HCT116 (cell line): ENCODE results near the gene BRK1. TPM values are rescaled to one million over a fixed set of nuclear protein-coding genes. Genes with fewer than 3 reads are reported as not detected.

Experiments
- ATAC-seq: fragments of 200-7000 bp; cut with Tn5 transposase; 2 replicates; pipeline ENCODE4 v1.9.1; 2020; ENCODE audit warnings: mild to moderate bottlenecking, moderate library complexity
- BruUV-seq: library from RNA; stranded (reverse); fragments of 400-500 nt; replicated peaks from 2 replicates; lab custom pipeline; 2021; lab: Mats Ljungman, UMichigan
- CTCF ChIA-PET: fragments of 300-600 bp; sonication (Branson Sonifier 250); formaldehyde crosslinking; loops from one replicate; lab custom pipeline; 2021; ENCODE audit warnings: antibody characterized with exemption; lab: Charles Lee
- POLR2A ChIA-PET: fragments of 300-600, 350-600 bp; sonication (Branson Sonifier 250); formaldehyde crosslinking; loops from one replicate; lab custom pipeline; 2021; ENCODE audit warnings: antibody characterized with exemption; lab: Charles Lee
- RAD21 ChIA-PET, 2 experiments: fragments of 300-600 bp; sonication (Branson Sonifier 250); formaldehyde crosslinking; loops; one replicate each; lab custom pipeline; 2023; ENCODE audit warnings: low total read pairs in 2 of 2; ENCODE audit not compliant: uncharacterized antibody in 2 of 2, unreplicated experiment in 2 of 2, low non-redundant PET in 1 of 2; lab: Charles Lee
- DNase-seq: peaks from one replicate; pipeline ENCODE4 v3.0.0-alpha.2; 2010; ENCODE audit warnings: low read depth, low spot score
- H2AFZ ChIP-seq: fragments of 200-600 bp; shearing (Covaris generic), sonication (generic); 2 replicates; pipeline ENCODE4 v1.6.1; 2017; ENCODE audit warnings: low read depth, mixed run types, mixed read lengths, antibody characterized with exemption, low read length; ENCODE audit not compliant: poor library complexity, severe bottlenecking
- H3K27ac ChIP-seq: 2 replicates; pipeline ENCODE4 v1.5.1; 2012; ENCODE audit warnings: low read depth, low read length
- H3K27me3 ChIP-seq: fragments of 200-600 bp; sonication (generic); 2 replicates; pipeline ENCODE4 v1.6.1; 2016; ENCODE audit warnings: mixed run types, low read length, mixed read lengths; ENCODE audit not compliant: insufficient read depth
- H3K36me3 ChIP-seq, 2 experiments: fragments of 200-500 bp in 1 of 2; fragments of 200-600 bp in 1 of 2; sonication (Bioruptor generic) in 1 of 2; sonication (generic) in 1 of 2; 2 replicates each; pipeline versions ENCODE4 v1.5.1 to v1.6.1; 2014 to 2016; ENCODE audit warnings: low read length in 2 of 2, inconsistent platforms in 1 of 2, mixed read lengths in 1 of 2, mixed run types in 1 of 2; ENCODE audit not compliant: insufficient read depth in 2 of 2, control insufficient read depth in 1 of 2
- H3K4me1 ChIP-seq, 2 experiments: fragments of 200-600 bp in 1 of 2; sonication (generic) in 1 of 2; 2 replicates each; pipeline versions ENCODE4 v1.5.1 to v1.6.1; 2012 to 2017; ENCODE audit warnings: low read length in 2 of 2, inconsistent platforms in 1 of 2, mild to moderate bottlenecking in 1 of 2, mixed read lengths in 1 of 2, mixed run types in 1 of 2, moderate library complexity in 1 of 2; ENCODE audit not compliant: insufficient read depth in 2 of 2, control insufficient read depth in 1 of 2
- H3K4me2 ChIP-seq: fragments of 200-600 bp; sonication (generic); 2 replicates; pipeline ENCODE4 v1.6.1; 2017; ENCODE audit warnings: mixed run types, low read length, mixed read lengths
- H3K4me3 ChIP-seq, 2 experiments: fragments of 200-600 bp in 1 of 2; sonication (generic) in 1 of 2; replicated peaks in 1 of 2; 2 replicates each; pipeline ENCODE4 v1.5.1; 2011 to 2016; ENCODE audit warnings: low read length in 2 of 2, control low read depth in 1 of 2, low read depth in 1 of 2, mild to moderate bottlenecking in 1 of 2, mixed read lengths in 1 of 2, mixed run types in 1 of 2
- H3K79me2 ChIP-seq: fragments of 200-600 bp; sonication (generic); 2 replicates; pipeline ENCODE4 v1.6.1; 2017; ENCODE audit warnings: mild to moderate bottlenecking, mixed run types, low read length, moderate library complexity, mixed read lengths; ENCODE audit not compliant: insufficient read depth
- H3K9ac ChIP-seq: fragments of 200-600 bp; sonication (generic); 2 replicates; pipeline ENCODE4 v1.6.1; 2016; ENCODE audit warnings: low read length, mixed read lengths
- H3K9me2 ChIP-seq: fragments of 200-600 bp; sonication (generic), shearing (Covaris generic); 2 replicates; pipeline ENCODE4 v1.6.1; 2017; ENCODE audit warnings: mixed run types, mild to moderate bottlenecking, moderate library complexity; ENCODE audit not compliant: insufficient read depth
- H3K9me3 ChIP-seq, 2 experiments: fragments of 200-500 bp in 1 of 2; fragments of 200-600 bp in 1 of 2; sonication (Bioruptor generic) in 1 of 2; sonication (generic) in 1 of 2; 2 replicates each; pipeline ENCODE4 v1.6.1; 2014 to 2017; ENCODE audit warnings: low read length in 2 of 2, mixed read lengths in 2 of 2, inconsistent platforms in 1 of 2, low read depth in 1 of 2, mild to moderate bottlenecking in 1 of 2, mixed run types in 1 of 2, moderate library complexity in 1 of 2; ENCODE audit not compliant: control insufficient read depth in 1 of 2, insufficient read depth in 1 of 2
- H4K20me1 ChIP-seq: fragments of 200-600 bp; sonication (generic), shearing (Covaris generic); 2 replicates; pipeline ENCODE4 v1.6.1; 2017; ENCODE audit warnings: mixed run types, mild to moderate bottlenecking, moderate library complexity; ENCODE audit not compliant: insufficient read depth
- CBX3 ChIP-seq: IDR thresholded peaks from 2 replicates; pipeline ENCODE4 v1.6.1; 2012; ENCODE audit warnings: low read depth
- EGR1 ChIP-seq: IDR thresholded peaks from 2 replicates; pipeline ENCODE4 v1.6.1; 2012; ENCODE audit warnings: low read depth
- EZH2phosphoT487 ChIP-seq: fragments of 200-600 bp; IDR thresholded peaks from 2 replicates; pipeline ENCODE4 v1.6.1; 2018; ENCODE audit warnings: antibody characterized with exemption, borderline replicate concordance
- RAD21 ChIP-seq: IDR thresholded peaks from 2 replicates; pipeline ENCODE4 v1.6.1; 2012; ENCODE audit warnings: low read depth, mild to moderate bottlenecking
- SIN3A ChIP-seq: IDR thresholded peaks from 2 replicates; pipeline ENCODE4 v1.6.1; 2012; ENCODE audit warnings: low read depth
- SRF ChIP-seq: IDR thresholded peaks from 2 replicates; pipeline ENCODE4 v1.6.1; 2012; ENCODE audit warnings: low read depth
- TCF7L2 ChIP-seq: IDR thresholded peaks from 2 replicates; pipeline ENCODE4 v1.7.0; 2011; ENCODE audit warnings: borderline replicate concordance, inconsistent platforms; ENCODE audit not compliant: insufficient read depth, insufficient read length; ENCODE audit errors: extremely low read depth
- ZNF274 ChIP-seq: fragments of 200-500 bp; sonication (Bioruptor generic); IDR thresholded peaks from 2 replicates; pipeline ENCODE4 v1.6.1; 2014; ENCODE audit warnings: mild to moderate bottlenecking, low read depth, low read length, inconsistent platforms
- intact Hi-C: fragments of 100-400 bp; cut with micrococcal nuclease; formaldehyde crosslinking; loops from 2 replicates; pipeline ENCODE4 v1.10.0; 2022
- total RNA-seq: library from RNA; stranded (reverse); gene quantifications from one replicate; pipeline ENCODE4 v1.2.1, GENCODE V29; 2021; ENCODE audit not compliant: unreplicated experiment
- TF ChIP-seq, protein P1 (sequence below): IDR thresholded peaks from 2 replicates; pipeline ENCODE4 v1.6.1; 2012

Gene BRK1
- total RNA-seq, 1 experiment from 2014 or later, result 93.4 TPM

GRCh38 chr3:10170915-10171478 is 55.5 kb downstream of the BRK1 start:
- H2AFZ ChIP-seq, result no peak overlapping the region
- H3K79me2 ChIP-seq, result no peaks in the 10 kb centered on the region
- TF ChIP-seq EZH2phosphoT487, result no peak
- TF ChIP-seq EGR1, result no peak
- TF ChIP-seq ZNF274, result no peak
- no peak for TF ChIP-seq RAD21
- TF ChIP-seq, protein P1, sequence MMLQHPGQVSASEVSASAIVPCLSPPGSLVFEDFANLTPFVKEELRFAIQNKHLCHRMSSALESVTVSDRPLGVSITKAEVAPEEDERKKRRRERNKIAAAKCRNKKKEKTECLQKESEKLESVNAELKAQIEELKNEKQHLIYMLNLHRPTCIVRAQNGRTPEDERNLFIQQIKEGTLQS, result no peak
- TF ChIP-seq CBX3, result no peak
- TF ChIP-seq TCF7L2, result no peak
- no peak for TF ChIP-seq SIN3A
- TF ChIP-seq SRF, result no peak
- H3K9me2 ChIP-seq, result no peaks in the 10 kb centered on the region
- intact Hi-C loops, result no loop called here
- no peak overlapping the region for H3K9ac ChIP-seq
- H3K9me3 ChIP-seq, result no peaks in the 10 kb centered on the region
- ChIA-PET CTCF (no interaction called here), POLR2A (interaction anchor here (0.6 kb wide), 1 partner anchor 77 kb away, joined by 4 read pairs; the partner anchor contains the start of gene TATDN2), RAD21 (no interaction called here)
- no peaks in the 10 kb centered on the region for H3K27me3 ChIP-seq
- BruUV-seq, result no TSS peak
- H3K4me3 ChIP-seq, result no peak overlapping the region
- H4K20me1 ChIP-seq, result no peaks in the 10 kb centered on the region
- DNase-seq (no peak), ATAC-seq (no peak)
- peaks cover 5 to 14% of the 10 kb centered on the region in 2 experiments; a peak in 3 of 4 replicates for H3K4me1 ChIP-seq
- no peak overlapping the region for H3K27ac ChIP-seq
- H3K4me2 ChIP-seq, result no peak overlapping the region
- H3K36me3 ChIP-seq, result no peaks in the 10 kb centered on the region
